Neural crest cell (in vitro differentiated cells): ENCODE measurements around the gene EIF2B2. TPM values are rescaled to one million over a fixed set of nuclear protein-coding genes. Genes with fewer than 3 reads are reported as not detected.

Source experiments
- DNase-seq: peaks from one replicate; pipeline ENCODE4 v3.0.0; 2021; ENCODE audit warnings: low read depth, mixed read lengths, low spot score
- H3K27ac Mint-ChIP-seq: one replicate; pipeline ENCODE4 v1.8.0; 2021; ENCODE audit warnings: mild to moderate bottlenecking, mixed read lengths; ENCODE audit not compliant: unreplicated experiment
- H3K27me3 Mint-ChIP-seq: 2 replicates; pipeline ENCODE4 v1.8.0; 2021; ENCODE audit warnings: low read depth, mild to moderate bottlenecking, mixed read lengths
- H3K36me3 Mint-ChIP-seq: 2 replicates; pipeline ENCODE4 v1.8.0; 2021; ENCODE audit warnings: low read depth, mild to moderate bottlenecking, mixed read lengths
- H3K4me1 Mint-ChIP-seq: 2 replicates; pipeline ENCODE4 v1.8.0; 2021; ENCODE audit warnings: mixed read lengths
- H3K4me3 Mint-ChIP-seq: one replicate; pipeline ENCODE4 v1.8.0; 2021; ENCODE audit warnings: mild to moderate bottlenecking, mixed read lengths
- H3K9me3 Mint-ChIP-seq: 2 replicates; pipeline ENCODE4 v1.8.0; 2021; ENCODE audit warnings: mixed read lengths
- total RNA-seq: library from RNA; stranded (reverse); gene quantifications from 2 replicates; pipeline ENCODE4 v1.2.1, GENCODE V29; 2021
- TF ChIP-seq, protein P1 (sequence below): fragments of 200-600 bp; sonication (generic); conservative IDR thresholded peaks from 2 replicates; pipeline ENCODE4 v1.5.0; 2021; ENCODE audit warnings: antibody characterized with exemption, mild to moderate bottlenecking

EIF2B2 gene
- total RNA-seq, 1 donor from 2014 or later, result 50.5 TPM

DNA sequence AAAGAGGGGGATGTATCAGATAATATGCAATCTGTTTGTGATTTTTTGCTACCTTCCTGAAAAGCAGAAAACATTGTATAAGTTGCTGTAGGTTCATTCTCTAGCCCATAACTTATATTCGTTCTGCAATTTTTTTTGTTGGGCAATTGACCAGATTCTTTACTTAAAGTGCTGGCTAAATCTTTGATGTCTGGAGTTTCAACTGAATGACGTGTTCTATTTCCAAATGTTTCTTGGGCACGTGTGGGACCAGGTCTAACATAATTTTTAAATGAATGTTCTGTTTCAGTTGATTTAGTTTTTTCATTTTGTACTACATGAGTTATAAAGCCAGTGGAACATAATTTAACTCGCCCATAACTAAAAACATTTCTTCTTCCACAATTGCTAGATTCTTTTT is 44.8 kb downstream of the EIF2B2 start:
- Mint-ChIP-seq H3K9me3 (no peaks in the 10 kb centered on the region), H3K4me3 (no peak overlapping the region), H3K27ac (no peak overlapping the region), H3K27me3 (no peaks in the 10 kb centered on the region), H3K4me1 (peaks cover 34% of the 10 kb centered on the region), H3K36me3 (peaks cover 28% of the 10 kb centered on the region)
- DNase-seq, result no peak
- TF ChIP-seq, protein P1, sequence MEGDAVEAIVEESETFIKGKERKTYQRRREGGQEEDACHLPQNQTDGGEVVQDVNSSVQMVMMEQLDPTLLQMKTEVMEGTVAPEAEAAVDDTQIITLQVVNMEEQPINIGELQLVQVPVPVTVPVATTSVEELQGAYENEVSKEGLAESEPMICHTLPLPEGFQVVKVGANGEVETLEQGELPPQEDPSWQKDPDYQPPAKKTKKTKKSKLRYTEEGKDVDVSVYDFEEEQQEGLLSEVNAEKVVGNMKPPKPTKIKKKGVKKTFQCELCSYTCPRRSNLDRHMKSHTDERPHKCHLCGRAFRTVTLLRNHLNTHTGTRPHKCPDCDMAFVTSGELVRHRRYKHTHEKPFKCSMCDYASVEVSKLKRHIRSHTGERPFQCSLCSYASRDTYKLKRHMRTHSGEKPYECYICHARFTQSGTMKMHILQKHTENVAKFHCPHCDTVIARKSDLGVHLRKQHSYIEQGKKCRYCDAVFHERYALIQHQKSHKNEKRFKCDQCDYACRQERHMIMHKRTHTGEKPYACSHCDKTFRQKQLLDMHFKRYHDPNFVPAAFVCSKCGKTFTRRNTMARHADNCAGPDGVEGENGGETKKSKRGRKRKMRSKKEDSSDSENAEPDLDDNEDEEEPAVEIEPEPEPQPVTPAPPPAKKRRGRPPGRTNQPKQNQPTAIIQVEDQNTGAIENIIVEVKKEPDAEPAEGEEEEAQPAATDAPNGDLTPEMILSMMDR, result no peak

DNA sequence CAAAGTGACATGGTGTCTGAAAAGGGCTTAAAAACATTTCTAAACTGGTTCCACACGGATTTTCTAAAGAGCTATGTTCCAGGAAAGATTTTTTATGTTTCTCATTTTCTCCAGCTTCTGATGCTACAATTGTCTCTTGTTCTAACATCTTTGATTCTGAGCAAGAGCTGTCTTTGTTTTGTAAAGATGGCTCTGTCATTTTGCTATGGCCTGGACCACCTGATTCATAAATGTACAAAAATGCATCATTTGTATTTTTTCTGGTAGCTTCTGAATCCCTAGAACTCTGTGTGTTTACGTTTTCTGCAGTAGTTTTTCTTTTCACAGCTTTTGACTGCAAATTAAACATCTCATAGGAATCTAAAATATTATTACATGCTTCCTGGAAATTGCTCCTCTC is 45.4 kb downstream of the EIF2B2 start:
- no peak for DNase-seq
- Mint-ChIP-seq H3K4me3 (no peak overlapping the region), H3K4me1 (peaks cover 34% of the 10 kb centered on the region), H3K9me3 (no peaks in the 10 kb centered on the region), H3K27ac (no peak overlapping the region), H3K36me3 (peaks cover 28% of the 10 kb centered on the region), H3K27me3 (no peaks in the 10 kb centered on the region)
- TF ChIP-seq, protein P1, result no peak

DNA sequence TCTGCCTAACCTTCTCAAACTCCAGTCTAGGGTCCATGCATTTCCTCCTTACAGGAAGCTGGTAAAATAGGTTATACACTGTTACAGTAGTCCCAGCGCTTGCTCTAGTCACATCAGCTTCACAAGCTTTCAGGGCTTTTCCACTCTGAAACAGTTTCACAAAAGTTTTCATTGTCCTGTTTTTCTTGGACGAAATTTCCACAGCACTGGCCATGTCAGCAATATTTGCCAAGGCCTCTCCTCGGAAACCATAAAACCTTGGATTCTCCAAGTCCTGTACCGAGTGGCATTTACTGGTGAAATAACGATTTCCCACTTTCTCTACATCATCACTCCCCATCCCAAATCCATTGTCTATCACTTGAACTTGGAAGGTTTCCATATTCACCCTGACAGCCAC is 46.4 kb downstream of the EIF2B2 start:
- peaks cover 34% of the 10 kb centered on the region for H3K4me1 Mint-ChIP-seq
- TF ChIP-seq, protein P1, result no peak
- no peak overlapping the region for H3K27ac Mint-ChIP-seq
- H3K27me3 Mint-ChIP-seq, result no peaks in the 10 kb centered on the region
- H3K4me3 Mint-ChIP-seq, result no peak overlapping the region
- no peak for DNase-seq
- H3K36me3 Mint-ChIP-seq, result peaks cover 28% of the 10 kb centered on the region
- H3K9me3 Mint-ChIP-seq, result no peaks in the 10 kb centered on the region

DNA sequence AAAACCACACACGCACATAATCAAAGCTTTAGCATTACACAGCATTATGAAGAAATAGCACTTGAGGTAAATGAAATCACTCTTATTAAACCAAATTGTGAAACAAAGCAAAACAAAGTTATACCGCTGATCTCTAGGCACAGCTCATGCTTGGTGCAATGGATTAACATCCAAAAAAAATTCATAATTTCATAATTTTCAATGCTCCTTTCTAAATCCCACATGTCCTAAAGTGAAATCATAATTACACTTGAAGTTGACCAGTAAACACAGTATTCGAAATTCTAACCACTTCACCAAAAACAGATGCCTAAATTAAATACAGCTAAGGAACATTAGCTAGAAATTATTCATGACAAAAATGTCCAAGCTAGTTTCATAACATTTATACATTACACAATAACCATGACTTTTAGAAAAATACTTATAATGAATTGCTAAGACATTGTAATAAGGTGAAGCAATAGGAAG is 47.0 kb downstream of the EIF2B2 start:
- no peak for DNase-seq
- TF ChIP-seq, protein P1, result no peak
- H3K4me1 Mint-ChIP-seq, result peaks cover 28% of the 10 kb centered on the region
- H3K9me3 Mint-ChIP-seq, result no peaks in the 10 kb centered on the region
- H3K27ac Mint-ChIP-seq, result no peak overlapping the region
- peak overlapping the region; percentile 81 for H3K4me3 Mint-ChIP-seq
- H3K36me3 Mint-ChIP-seq, result peaks cover 26% of the 10 kb centered on the region
- H3K27me3 Mint-ChIP-seq, result no peaks in the 10 kb centered on the region

DNA sequence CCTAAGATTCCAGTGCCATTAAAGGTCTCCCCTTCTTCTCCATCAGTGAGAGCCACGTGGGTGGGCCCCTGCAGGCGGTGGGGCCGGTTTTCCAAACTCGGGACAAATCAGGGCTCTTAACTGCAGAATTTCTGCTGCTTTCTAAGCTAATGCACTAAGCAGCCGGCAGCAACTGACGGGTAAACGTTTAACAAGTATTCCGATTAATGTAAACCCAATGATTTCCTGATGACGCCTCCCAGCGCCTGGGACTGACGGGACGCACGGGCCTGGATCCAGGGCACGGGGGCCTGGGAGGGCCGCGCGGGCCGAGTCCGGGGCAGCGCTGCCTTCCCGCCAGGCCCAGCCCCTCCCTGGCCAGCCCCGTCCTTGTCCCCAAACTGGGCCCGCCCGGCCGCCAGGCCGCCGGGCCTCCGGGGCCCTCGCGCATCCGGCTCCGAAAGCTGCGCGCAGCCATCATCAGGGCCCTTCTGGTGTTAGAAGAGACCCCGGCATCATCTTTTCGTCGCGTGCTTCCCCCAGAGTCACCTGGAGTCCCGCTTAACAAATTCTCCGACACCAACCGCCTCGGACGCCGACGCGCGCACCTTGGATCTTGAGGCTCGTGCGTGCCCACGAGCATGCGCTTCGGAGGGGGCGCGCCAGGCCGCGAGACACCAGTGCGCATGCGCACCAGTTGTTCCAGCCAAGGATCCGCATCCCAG is 48.3 kb downstream of the EIF2B2 start, which contains the start of gene MLH3:
Gene MLH3 (minus strand): TSS at position 616 of the 704 bp plus-strand sequence. CDS start 1,812 bp downstream, outside the sequence.
- peak within 1 kb of the TSS; percentile 94 for H3K4me3 Mint-ChIP-seq

More for the DNA sequence above, 48.3 kb downstream of the EIF2B2 start, which contains the start of gene MLH3:
- Mint-ChIP-seq H3K4me1 (peaks cover 19% of the 10 kb centered on the region), H3K27ac (peak within 1 kb of the TSS; percentile 99), H3K36me3 (peaks cover 26% of the 10 kb centered on the region), H3K27me3 (no peaks in the 10 kb centered on the region), H3K9me3 (no peaks in the 10 kb centered on the region)
- DNase-seq, result peak; percentile 78
- TF ChIP-seq, protein P1, result no peak
